GM12878 (cell line): ENCODE results near the gene SLC12A4.

Experiments
- BHLHE40 ChIP-seq, 2 experiments: fragments of 450-650 bp in 1 of 2; IDR thresholded peaks; 2 replicates each; pipeline ENCODE4 v1.6.1; 2011 to 2017; ENCODE audit warnings: low read depth in 2 of 2, borderline replicate concordance in 1 of 2, improper control_type of control experiment in 1 of 2, low read length in 1 of 2, mild to moderate bottlenecking in 1 of 2
- HCFC1 ChIP-seq: fragments of 150-350 bp; IDR thresholded peaks from 2 replicates; pipeline ENCODE4 v1.6.1; 2014; ENCODE audit warnings: low read length
- JUNB ChIP-seq: IDR thresholded peaks from 2 replicates; pipeline ENCODE4 v1.6.1; 2016; ENCODE audit warnings: antibody characterized with exemption, mild to moderate bottlenecking
- KAT2A ChIP-seq: conservative IDR thresholded peaks from 2 replicates; pipeline ENCODE4 v1.6.1; 2011; ENCODE audit warnings: low read depth, low read length; ENCODE audit not compliant: control insufficient read depth
- POLR2A ChIP-seq: IDR thresholded peaks from 2 replicates; pipeline ENCODE4 v1.6.1; 2011; ENCODE audit warnings: low read depth, mild to moderate bottlenecking, low read length
- SMC3 ChIP-seq: IDR thresholded peaks from 2 replicates; pipeline ENCODE4 v1.6.1; 2011; ENCODE audit warnings: low read length, improper control_type of control experiment, borderline replicate concordance
- YBX1 ChIP-seq: fragments of 450-650 bp; IDR thresholded peaks from 2 replicates; pipeline ENCODE4 v1.6.1; 2016; ENCODE audit warnings: antibody characterized with exemption
- TF ChIP-seq, protein P1 (sequence below), 3 experiments: IDR thresholded peaks in 2 of 3; conservative IDR thresholded peaks in 1 of 3; 2 replicates each; pipeline ENCODE4 v1.5.1; 2011; ENCODE audit warnings: low read depth in 3 of 3, low read length in 3 of 3, mild to moderate bottlenecking in 3 of 3, control low read depth in 2 of 3, moderate library complexity in 2 of 3, inconsistent platforms in 1 of 3, mixed read lengths in 1 of 3; ENCODE audit not compliant: control insufficient read depth in 2 of 3, insufficient read depth in 1 of 3; ENCODE audit errors: extremely low read depth in 1 of 3
- TF ChIP-seq, protein P2 (sequence below): IDR thresholded peaks from 2 replicates; pipeline ENCODE4 v1.6.1; 2012; ENCODE audit warnings: low read depth, low read length, improper control_type of control experiment
- TF ChIP-seq, protein P3 (sequence below): IDR thresholded peaks from 2 replicates; pipeline ENCODE4 v1.6.1; 2011; ENCODE audit warnings: low read depth, mild to moderate bottlenecking, low read length, moderate library complexity, borderline replicate concordance; ENCODE audit errors: extremely low read depth
- TF ChIP-seq, protein P4 (sequence below): fragments of 450-650 bp; IDR thresholded peaks from 2 replicates; pipeline ENCODE4 v1.6.1; 2016; ENCODE audit warnings: mild to moderate bottlenecking, moderate library complexity, borderline replicate concordance
- TF ChIP-seq, protein P5 (sequence below): fragments of 450-650 bp; IDR thresholded peaks from 2 replicates; pipeline ENCODE4 v1.6.1; 2017; ENCODE audit warnings: mild to moderate bottlenecking

DNA sequence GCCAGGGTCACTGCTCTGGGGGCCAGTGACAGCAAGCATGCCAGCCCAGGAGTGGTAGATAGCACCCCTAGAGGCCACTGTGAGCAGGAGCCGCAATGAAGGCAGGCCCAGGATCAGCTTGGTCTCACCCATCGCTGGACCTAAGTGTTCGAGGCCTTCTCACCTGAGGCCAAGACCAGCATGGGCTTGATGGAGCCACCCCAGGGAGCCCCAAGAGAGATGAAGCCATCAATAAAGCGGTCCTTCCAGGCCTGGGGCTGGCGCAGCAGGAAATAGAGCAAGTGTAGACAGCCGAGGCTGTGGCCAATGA, 26.3 kb downstream of the SLC12A4 start:
- TF ChIP-seq, protein P1, sequence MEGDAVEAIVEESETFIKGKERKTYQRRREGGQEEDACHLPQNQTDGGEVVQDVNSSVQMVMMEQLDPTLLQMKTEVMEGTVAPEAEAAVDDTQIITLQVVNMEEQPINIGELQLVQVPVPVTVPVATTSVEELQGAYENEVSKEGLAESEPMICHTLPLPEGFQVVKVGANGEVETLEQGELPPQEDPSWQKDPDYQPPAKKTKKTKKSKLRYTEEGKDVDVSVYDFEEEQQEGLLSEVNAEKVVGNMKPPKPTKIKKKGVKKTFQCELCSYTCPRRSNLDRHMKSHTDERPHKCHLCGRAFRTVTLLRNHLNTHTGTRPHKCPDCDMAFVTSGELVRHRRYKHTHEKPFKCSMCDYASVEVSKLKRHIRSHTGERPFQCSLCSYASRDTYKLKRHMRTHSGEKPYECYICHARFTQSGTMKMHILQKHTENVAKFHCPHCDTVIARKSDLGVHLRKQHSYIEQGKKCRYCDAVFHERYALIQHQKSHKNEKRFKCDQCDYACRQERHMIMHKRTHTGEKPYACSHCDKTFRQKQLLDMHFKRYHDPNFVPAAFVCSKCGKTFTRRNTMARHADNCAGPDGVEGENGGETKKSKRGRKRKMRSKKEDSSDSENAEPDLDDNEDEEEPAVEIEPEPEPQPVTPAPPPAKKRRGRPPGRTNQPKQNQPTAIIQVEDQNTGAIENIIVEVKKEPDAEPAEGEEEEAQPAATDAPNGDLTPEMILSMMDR (IDR thresholded peaks at IDR 0.05 in 2 of 3, conservative IDR thresholded peaks at IDR 0.05 in 1 of 3; ENCODE audit: control insufficient read depth in 2 of 3, extremely low read depth in 1 of 3, insufficient read depth in 1 of 3, low read depth in 3 of 3, low read length in 3 of 3), result peak; percentile 67 to 87 (median 83)
- TF ChIP-seq, protein P2, sequence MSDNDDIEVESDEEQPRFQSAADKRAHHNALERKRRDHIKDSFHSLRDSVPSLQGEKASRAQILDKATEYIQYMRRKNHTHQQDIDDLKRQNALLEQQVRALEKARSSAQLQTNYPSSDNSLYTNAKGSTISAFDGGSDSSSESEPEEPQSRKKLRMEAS, result no peak
- no peak for TF ChIP-seq JUNB
- TF ChIP-seq, protein P3, sequence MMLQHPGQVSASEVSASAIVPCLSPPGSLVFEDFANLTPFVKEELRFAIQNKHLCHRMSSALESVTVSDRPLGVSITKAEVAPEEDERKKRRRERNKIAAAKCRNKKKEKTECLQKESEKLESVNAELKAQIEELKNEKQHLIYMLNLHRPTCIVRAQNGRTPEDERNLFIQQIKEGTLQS, result no peak
- TF ChIP-seq POLR2A, result no peak
- TF ChIP-seq, protein P4, sequence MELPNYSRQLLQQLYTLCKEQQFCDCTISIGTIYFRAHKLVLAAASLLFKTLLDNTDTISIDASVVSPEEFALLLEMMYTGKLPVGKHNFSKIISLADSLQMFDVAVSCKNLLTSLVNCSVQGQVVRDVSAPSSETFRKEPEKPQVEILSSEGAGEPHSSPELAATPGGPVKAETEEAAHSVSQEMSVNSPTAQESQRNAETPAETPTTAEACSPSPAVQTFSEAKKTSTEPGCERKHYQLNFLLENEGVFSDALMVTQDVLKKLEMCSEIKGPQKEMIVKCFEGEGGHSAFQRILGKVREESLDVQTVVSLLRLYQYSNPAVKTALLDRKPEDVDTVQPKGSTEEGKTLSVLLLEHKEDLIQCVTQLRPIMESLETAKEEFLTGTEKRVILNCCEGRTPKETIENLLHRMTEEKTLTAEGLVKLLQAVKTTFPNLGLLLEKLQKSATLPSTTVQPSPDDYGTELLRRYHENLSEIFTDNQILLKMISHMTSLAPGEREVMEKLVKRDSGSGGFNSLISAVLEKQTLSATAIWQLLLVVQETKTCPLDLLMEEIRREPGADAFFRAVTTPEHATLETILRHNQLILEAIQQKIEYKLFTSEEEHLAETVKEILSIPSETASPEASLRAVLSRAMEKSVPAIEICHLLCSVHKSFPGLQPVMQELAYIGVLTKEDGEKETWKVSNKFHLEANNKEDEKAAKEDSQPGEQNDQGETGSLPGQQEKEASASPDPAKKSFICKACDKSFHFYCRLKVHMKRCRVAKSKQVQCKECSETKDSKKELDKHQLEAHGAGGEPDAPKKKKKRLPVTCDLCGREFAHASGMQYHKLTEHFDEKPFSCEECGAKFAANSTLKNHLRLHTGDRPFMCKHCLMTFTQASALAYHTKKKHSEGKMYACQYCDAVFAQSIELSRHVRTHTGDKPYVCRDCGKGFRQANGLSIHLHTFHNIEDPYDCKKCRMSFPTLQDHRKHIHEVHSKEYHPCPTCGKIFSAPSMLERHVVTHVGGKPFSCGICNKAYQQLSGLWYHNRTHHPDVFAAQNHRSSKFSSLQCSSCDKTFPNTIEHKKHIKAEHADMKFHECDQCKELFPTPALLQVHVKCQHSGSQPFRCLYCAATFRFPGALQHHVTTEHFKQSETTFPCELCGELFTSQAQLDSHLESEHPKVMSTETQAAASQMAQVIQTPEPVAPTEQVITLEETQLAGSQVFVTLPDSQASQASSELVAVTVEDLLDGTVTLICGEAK, result no peak
- no peak for TF ChIP-seq YBX1
- no peak for TF ChIP-seq HCFC1
- TF ChIP-seq BHLHE40 (IDR thresholded peaks at IDR 0.05; ENCODE audit: borderline replicate concordance in 1 of 2, low read depth in 2 of 2, low read length in 1 of 2), result no peak
- no peak for TF ChIP-seq KAT2A
- TF ChIP-seq, protein P5, sequence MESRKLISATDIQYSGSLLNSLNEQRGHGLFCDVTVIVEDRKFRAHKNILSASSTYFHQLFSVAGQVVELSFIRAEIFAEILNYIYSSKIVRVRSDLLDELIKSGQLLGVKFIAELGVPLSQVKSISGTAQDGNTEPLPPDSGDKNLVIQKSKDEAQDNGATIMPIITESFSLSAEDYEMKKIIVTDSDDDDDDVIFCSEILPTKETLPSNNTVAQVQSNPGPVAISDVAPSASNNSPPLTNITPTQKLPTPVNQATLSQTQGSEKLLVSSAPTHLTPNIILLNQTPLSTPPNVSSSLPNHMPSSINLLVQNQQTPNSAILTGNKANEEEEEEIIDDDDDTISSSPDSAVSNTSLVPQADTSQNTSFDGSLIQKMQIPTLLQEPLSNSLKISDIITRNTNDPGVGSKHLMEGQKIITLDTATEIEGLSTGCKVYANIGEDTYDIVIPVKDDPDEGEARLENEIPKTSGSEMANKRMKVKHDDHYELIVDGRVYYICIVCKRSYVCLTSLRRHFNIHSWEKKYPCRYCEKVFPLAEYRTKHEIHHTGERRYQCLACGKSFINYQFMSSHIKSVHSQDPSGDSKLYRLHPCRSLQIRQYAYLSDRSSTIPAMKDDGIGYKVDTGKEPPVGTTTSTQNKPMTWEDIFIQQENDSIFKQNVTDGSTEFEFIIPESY, result no peak
- TF ChIP-seq SMC3, result peak; percentile 35; the same call in 1 of the 2 replicates
